ENCODE results near the gene NRCAM. TPM values are rescaled to one million over a fixed set of nuclear protein-coding genes. Genes with fewer than 3 reads are reported as not detected.
A peak's percentile ranks its signal among the peaks of the same experiment; 100 is the strongest.

Gene NRCAM
- total and polyA plus RNA-seq, 8 donors: 10.6 to 36.7 (median 16.2) TPM

GRCh38 chr7:108102671-108103312, 353.4 kb downstream of the NRCAM start:
- intact Hi-C loops (cut with DNase I): no loop called here
- ATAC-seq (no peak), DNase-seq (no peak)
- Histone ChIP-seq H3K4me1 (peaks cover 0 to 9% of the 10 kb centered on the region in 2 donors), H3K36me3 (no peaks in the 10 kb centered on the region), H3K27me3 (no peaks in the 10 kb centered on the region), H3K4me3 (no peak overlapping the region), H3K9me3 (no peaks in the 10 kb centered on the region), H3K27ac (no peak overlapping the region)
- TF ChIP-seq, protein P1, sequence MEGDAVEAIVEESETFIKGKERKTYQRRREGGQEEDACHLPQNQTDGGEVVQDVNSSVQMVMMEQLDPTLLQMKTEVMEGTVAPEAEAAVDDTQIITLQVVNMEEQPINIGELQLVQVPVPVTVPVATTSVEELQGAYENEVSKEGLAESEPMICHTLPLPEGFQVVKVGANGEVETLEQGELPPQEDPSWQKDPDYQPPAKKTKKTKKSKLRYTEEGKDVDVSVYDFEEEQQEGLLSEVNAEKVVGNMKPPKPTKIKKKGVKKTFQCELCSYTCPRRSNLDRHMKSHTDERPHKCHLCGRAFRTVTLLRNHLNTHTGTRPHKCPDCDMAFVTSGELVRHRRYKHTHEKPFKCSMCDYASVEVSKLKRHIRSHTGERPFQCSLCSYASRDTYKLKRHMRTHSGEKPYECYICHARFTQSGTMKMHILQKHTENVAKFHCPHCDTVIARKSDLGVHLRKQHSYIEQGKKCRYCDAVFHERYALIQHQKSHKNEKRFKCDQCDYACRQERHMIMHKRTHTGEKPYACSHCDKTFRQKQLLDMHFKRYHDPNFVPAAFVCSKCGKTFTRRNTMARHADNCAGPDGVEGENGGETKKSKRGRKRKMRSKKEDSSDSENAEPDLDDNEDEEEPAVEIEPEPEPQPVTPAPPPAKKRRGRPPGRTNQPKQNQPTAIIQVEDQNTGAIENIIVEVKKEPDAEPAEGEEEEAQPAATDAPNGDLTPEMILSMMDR (IDR thresholded peaks at IDR 0.05): no peak

DNA sequence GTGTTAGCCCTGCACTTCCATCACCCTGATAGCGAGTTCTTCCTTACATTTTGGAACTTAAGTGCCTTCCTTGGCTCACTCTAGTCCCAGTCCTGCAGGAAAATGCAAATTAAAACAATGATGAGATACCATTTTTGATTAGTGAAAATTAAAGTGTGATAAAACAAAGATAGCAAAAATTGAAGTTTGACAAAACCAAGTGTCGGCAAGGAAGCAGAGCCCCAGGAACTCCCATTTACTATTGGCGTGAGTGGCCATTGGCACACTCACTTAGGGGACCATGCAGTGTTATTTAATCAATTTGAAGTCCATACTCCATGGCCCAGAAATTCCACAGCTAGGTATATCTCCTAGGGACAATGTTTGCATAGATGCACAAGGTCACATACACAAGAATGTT, 354.5 kb downstream of the NRCAM start:
- no peak for ATAC-seq
- intact Hi-C loops (cut with DNase I): no loop called here
- Histone ChIP-seq H3K4me1 (peaks cover 0 to 3% of the 10 kb centered on the region in 2 donors), H3K27me3 (no peaks in the 10 kb centered on the region), H3K36me3 (no peaks in the 10 kb centered on the region), H3K27ac (no peak overlapping the region), H3K9me3 (no peaks in the 10 kb centered on the region), H3K4me3 (no peak overlapping the region)
- no peak for DNase-seq
- TF ChIP-seq, protein P1 (IDR thresholded peaks at IDR 0.05): no peak

GRCh38 chr7:108099713-108100112, 356.5 kb downstream of the NRCAM start:
- Histone ChIP-seq H3K27ac (no peak overlapping the region), H3K36me3 (no peaks in the 10 kb centered on the region), H3K4me3 (no peak overlapping the region), H3K27me3 (no peaks in the 10 kb centered on the region), H3K9me3 (no peaks in the 10 kb centered on the region), H3K4me1 (peaks cover 13 to 16% of the 10 kb centered on the region in 2 donors)
- ATAC-seq: no peak
- TF ChIP-seq, protein P1 (IDR thresholded peaks at IDR 0.05): no peak
- intact Hi-C loops (cut with DNase I): no loop called here
- no peak for DNase-seq

GRCh38 chr7:108097703-108098102, 358.5 kb downstream of the NRCAM start:
- ATAC-seq: no peak
- intact Hi-C loops (cut with DNase I): no loop called here

More at GRCh38 chr7:108097703-108098102, 358.5 kb downstream of the NRCAM start:
- H3K4me3 ChIP-seq: no peak overlapping the region
- no peak for DNase-seq
- H3K9me3 ChIP-seq: no peaks in the 10 kb centered on the region
- H3K36me3 ChIP-seq: no peaks in the 10 kb centered on the region
- no peaks in the 10 kb centered on the region for H3K27me3 ChIP-seq
- TF ChIP-seq, protein P1 (IDR thresholded peaks at IDR 0.05): peak in 1 of 2 donors; percentile 22
- peaks cover 15 to 16% of the 10 kb centered on the region in 2 donors for H3K4me1 ChIP-seq
- H3K27ac ChIP-seq: no peak overlapping the region

Other genes with a start within 250 kb of the NRCAM start
- gene PNPLA8, start 69.7 kb upstream of the NRCAM start, total RNA-seq: 10 to 100 TPM; 32.3 to 33.4 TPM
- 10 to 100 TPM; 28.7 to 38.0 (median 33.2) TPM for gene PNPLA8, start 69.7 kb upstream of the NRCAM start, polyA plus RNA-seq (ENCODE audit: insufficient read length in 6 of 6)
- gene THAP5, start 113.3 kb upstream of the NRCAM start, total RNA-seq: 10 to 100 TPM; 19.4 to 24.3 TPM
- 10 to 100 TPM; 31.5 to 36.8 (median 35.1) TPM for gene THAP5, start 113.3 kb upstream of the NRCAM start, polyA plus RNA-seq (ENCODE audit: insufficient read length in 6 of 6)
- gene DNAJB9, start 113.4 kb upstream of the NRCAM start, total RNA-seq: 10 to 100 TPM; 26.2 to 34.3 TPM
- gene DNAJB9, start 113.4 kb upstream of the NRCAM start, polyA plus RNA-seq (ENCODE audit: insufficient read length in 6 of 6): 10 to 100 TPM; 26.4 to 33.9 (median 31.4) TPM